Trophoblast cell (in vitro differentiated cells and primary cell): ENCODE measurements around the gene PSMB11.

Experiments
- DNase-seq, 2 donors: peaks; one replicate each; pipeline ENCODE4 v3.0.0-alpha.2; 2016
- H2AFZ ChIP-seq: 2 replicates; pipeline ENCODE4 v1.6.1; 2013; ENCODE audit warnings: low read length, moderate library complexity, mild to moderate bottlenecking; ENCODE audit not compliant: insufficient read depth, poor library complexity
- H2AK5ac ChIP-seq: 2 replicates; pipeline ENCODE4 v1.6.1; 2013; ENCODE audit warnings: mild to moderate bottlenecking, low read length
- H2BK120ac ChIP-seq: 2 replicates; pipeline ENCODE4 v1.6.1; 2013; ENCODE audit warnings: low read length, mild to moderate bottlenecking, moderate library complexity; ENCODE audit not compliant: insufficient read depth, poor library complexity
- H2BK12ac ChIP-seq: 2 replicates; pipeline ENCODE4 v1.6.1; 2013; ENCODE audit warnings: mild to moderate bottlenecking, low read length, moderate library complexity
- H2BK5ac ChIP-seq: 2 replicates; pipeline ENCODE4 v1.6.1; 2013; ENCODE audit warnings: low read length, low read depth, moderate library complexity, mild to moderate bottlenecking; ENCODE audit not compliant: poor library complexity
- H3K14ac ChIP-seq: 2 replicates; pipeline ENCODE4 v1.6.1; 2013; ENCODE audit warnings: mild to moderate bottlenecking, low read length
- H3K18ac ChIP-seq: 2 replicates; pipeline ENCODE4 v1.6.1; 2013; ENCODE audit warnings: mild to moderate bottlenecking, low read length
- H3K23ac ChIP-seq: 2 replicates; pipeline ENCODE4 v1.6.1; 2013; ENCODE audit warnings: low read length
- H3K27ac ChIP-seq: 2 replicates; pipeline ENCODE4 v1.5.1; 2013; ENCODE audit warnings: low read depth, mild to moderate bottlenecking, inconsistent platforms, low read length, moderate library complexity
- H3K27me3 ChIP-seq: 2 replicates; pipeline ENCODE4 v1.6.1; 2013; ENCODE audit warnings: inconsistent platforms, mild to moderate bottlenecking, low read length, moderate library complexity; ENCODE audit not compliant: insufficient read depth
- H3K36me3 ChIP-seq, 2 experiments: 1 replicate in 1 of 2; 2 replicates in 1 of 2; pipeline ENCODE4 v1.6.1; 2013; ENCODE audit warnings: low read length in 2 of 2, mild to moderate bottlenecking in 2 of 2, moderate library complexity in 1 of 2; ENCODE audit not compliant: insufficient read depth in 2 of 2, control insufficient read depth in 1 of 2
- H3K4ac ChIP-seq: 2 replicates; pipeline ENCODE4 v1.6.1; 2013; ENCODE audit warnings: low read depth, mild to moderate bottlenecking, low read length, moderate library complexity
- H3K4me1 ChIP-seq, 2 experiments: 1 replicate in 1 of 2; 2 replicates in 1 of 2; pipeline ENCODE4 v1.6.1; 2013; ENCODE audit warnings: low read length in 2 of 2, mild to moderate bottlenecking in 2 of 2, moderate library complexity in 1 of 2; ENCODE audit not compliant: insufficient read depth in 2 of 2, control insufficient read depth in 1 of 2
- H3K4me2 ChIP-seq: 2 replicates; pipeline ENCODE4 v1.6.1; 2013; ENCODE audit warnings: inconsistent platforms, mild to moderate bottlenecking, low read length, moderate library complexity
- H3K4me3 ChIP-seq: 2 replicates; pipeline ENCODE4 v1.5.1; 2013; ENCODE audit warnings: mild to moderate bottlenecking, low read depth, low read length, inconsistent platforms
- H3K79me1 ChIP-seq: one replicate; pipeline ENCODE4 v1.6.1; 2013; ENCODE audit warnings: low read length
- H3K79me2 ChIP-seq: 2 replicates; pipeline ENCODE4 v1.6.1; 2013; ENCODE audit warnings: low read length, mild to moderate bottlenecking; ENCODE audit not compliant: control insufficient read depth, insufficient read depth, poor library complexity
- H3K9ac ChIP-seq: 2 replicates; pipeline ENCODE4 v1.6.1; 2013; ENCODE audit warnings: mild to moderate bottlenecking, low read length
- H3K9me3 ChIP-seq: 2 replicates; pipeline ENCODE4 v1.6.1; 2013; ENCODE audit warnings: low read depth, mild to moderate bottlenecking, control low read depth, inconsistent platforms, low read length; ENCODE audit not compliant: insufficient read depth
- H4K12ac ChIP-seq: 2 replicates; pipeline ENCODE4 v1.6.1; 2013; ENCODE audit warnings: low read depth, mild to moderate bottlenecking, low read length, moderate library complexity
- H4K8ac ChIP-seq: 2 replicates; pipeline ENCODE4 v1.6.1; 2013; ENCODE audit warnings: low read depth, mild to moderate bottlenecking, low read length, moderate library complexity
- H4K91ac ChIP-seq: one replicate; pipeline ENCODE4 v1.6.1; 2013; ENCODE audit warnings: low read depth, mild to moderate bottlenecking, low read length, moderate library complexity
- WGBS: extraction: QIAGEN DNeasy Blood & Tissue Kit; methylation state at CpG from one replicate; pipeline ENCODE4 v1.1.7; 2013; ENCODE audit warnings: missing lambda C conversion rate; ENCODE audit not compliant: insufficient read length, insufficient coverage; ENCODE audit errors: extremely low coverage; 5-methylcytosine and 5-hydroxymethylcytosine counted together

PSMB11 gene

GRCh38 chr14:23006544-23007419 is 35.2 kb upstream of the PSMB11 start:
- peak overlapping the region; percentile 97 for H3K18ac ChIP-seq
- peak overlapping the region; percentile 77 for H2AK5ac ChIP-seq
- H3K4me1 ChIP-seq: peaks cover 0 to 2% of the 10 kb centered on the region in 2 experiments
- peak overlapping the region; percentile 100 for H4K8ac ChIP-seq
- peak overlapping the region; percentile 87 for H2BK120ac ChIP-seq
- H3K27me3 ChIP-seq: no peaks in the 10 kb centered on the region
- DNase-seq: peak; percentile 98 to 99
- H2BK12ac ChIP-seq: no peak overlapping the region
- no CpG with 5 or more reads among the region's 62 CpGs for WGBS
- H3K4me3 ChIP-seq: peak overlapping the region; percentile 88
- peak overlapping the region; percentile 87 for H2AFZ ChIP-seq
- H3K4ac ChIP-seq: peak overlapping the region; percentile 92
- H3K4me2 ChIP-seq: peak overlapping the region; percentile 85
- peak overlapping the region; percentile 98 for H3K14ac ChIP-seq
- peaks cover 4% of the 10 kb centered on the region for H3K79me2 ChIP-seq
- H4K12ac ChIP-seq: peak overlapping the region; percentile 98
- peak overlapping the region; percentile 90 for H3K9ac ChIP-seq
- H2BK5ac ChIP-seq: peak overlapping the region; percentile 95
- no peaks in the 10 kb centered on the region for H3K9me3 ChIP-seq
- H3K79me1 ChIP-seq: peaks cover 15% of the 10 kb centered on the region
- peak overlapping the region; percentile 98 for H4K91ac ChIP-seq
- no peak overlapping the region for H3K23ac ChIP-seq
- H3K27ac ChIP-seq: peak overlapping the region; percentile 93
- H3K36me3 ChIP-seq: no peaks in the 10 kb centered on the region

- no peak overlapping the region for H4K8ac ChIP-seq
- H3K4me1 ChIP-seq: peaks cover 0 to 2% of the 10 kb centered on the region in 2 experiments
- peaks cover 15% of the 10 kb centered on the region for H3K79me1 ChIP-seq
- no peak overlapping the region for H3K4me2 ChIP-seq
- H3K4ac ChIP-seq: no peak overlapping the region
- no peak overlapping the region for H2BK120ac ChIP-seq
- no peak overlapping the region for H4K12ac ChIP-seq
- H3K79me2 ChIP-seq: peaks cover 4% of the 10 kb centered on the region
- no peak overlapping the region for H3K27ac ChIP-seq
- no peak overlapping the region for H3K4me3 ChIP-seq
- whole genome bisulfite sequencing: no CpG with 5 or more reads among the region's 3 CpGs
- DNase-seq: no peak
- H2BK5ac ChIP-seq: no peak overlapping the region
- no peak overlapping the region for H2BK12ac ChIP-seq
- no peaks in the 10 kb centered on the region for H3K9me3 ChIP-seq
- no peak overlapping the region for H3K14ac ChIP-seq
- H2AK5ac ChIP-seq: no peak overlapping the region
- no peaks in the 10 kb centered on the region for H3K27me3 ChIP-seq
- no peaks in the 10 kb centered on the region for H3K36me3 ChIP-seq
- H3K9ac ChIP-seq: no peak overlapping the region
- no peak overlapping the region for H2AFZ ChIP-seq
- H4K91ac ChIP-seq: no peak overlapping the region
- no peak overlapping the region for H3K18ac ChIP-seq
- H3K23ac ChIP-seq: no peak overlapping the region
Observed at GRCh38 chr14:23008831-23009230, 33.2 kb upstream of the PSMB11 start.

GRCh38 chr14:23009483-23009938 is 32.5 kb upstream of the PSMB11 start:
- WGBS: no CpG with 5 or more reads among the region's 8 CpGs
- no peak overlapping the region for H2BK12ac ChIP-seq
- H2AFZ ChIP-seq: no peak overlapping the region
- no peak overlapping the region for H3K4me3 ChIP-seq
- peak overlapping the region; percentile 97 for H2AK5ac ChIP-seq
- H3K27ac ChIP-seq: no peak overlapping the region
- H2BK120ac ChIP-seq: no peak overlapping the region
- H3K9me3 ChIP-seq: no peaks in the 10 kb centered on the region
- H3K18ac ChIP-seq: no peak overlapping the region
- no peak overlapping the region for H3K23ac ChIP-seq
- no peaks in the 10 kb centered on the region for H3K36me3 ChIP-seq
- no peak overlapping the region for H3K4ac ChIP-seq
- no peak overlapping the region for H2BK5ac ChIP-seq
- no peak for DNase-seq
- H3K79me1 ChIP-seq: peaks cover 15% of the 10 kb centered on the region
- H3K4me2 ChIP-seq: peak overlapping the region; percentile 58
- peaks cover 4% of the 10 kb centered on the region for H3K79me2 ChIP-seq
- no peak overlapping the region for H3K14ac ChIP-seq
- H4K8ac ChIP-seq: peak overlapping the region; percentile 61
- H3K4me1 ChIP-seq: peaks cover 0 to 2% of the 10 kb centered on the region in 2 experiments
- peak overlapping the region; percentile 43 for H4K91ac ChIP-seq
- peak overlapping the region; percentile 51 for H4K12ac ChIP-seq
- no peaks in the 10 kb centered on the region for H3K27me3 ChIP-seq
- H3K9ac ChIP-seq: no peak overlapping the region

GRCh38 chr14:23009939-23010726 is 31.9 kb upstream of the PSMB11 start, which contains the start of gene C14orf93:
Gene C14orf93, minus strand, starts transcription at chr14:23010143. Its CDS starts 11,120 bp downstream, at chr14:22999023.
- peak within 1 kb of the TSS; percentile 76 for H2BK12ac ChIP-seq
- H3K9me3 ChIP-seq: no peaks in the 10 kb centered on the region
- H3K23ac ChIP-seq: no peak within 1 kb of the TSS
- H2AFZ ChIP-seq: peak within 1 kb of the TSS; percentile 75
- H4K8ac ChIP-seq: peak within 1 kb of the TSS; percentile 92
- peaks cover 15% of the 10 kb centered on the region for H3K79me1 ChIP-seq
- H2BK5ac ChIP-seq: peak within 1 kb of the TSS; percentile 60
- H3K27me3 ChIP-seq: no peaks in the 10 kb centered on the region
- H3K14ac ChIP-seq: peak within 1 kb of the TSS; percentile 75
- peak within 1 kb of the TSS; percentile 79 for H4K91ac ChIP-seq
- H3K9ac ChIP-seq: no peak within 1 kb of the TSS
- DNase-seq: peak; percentile 51 to 73
- H3K4me2 ChIP-seq: peak within 1 kb of the TSS; percentile 58
- peak within 1 kb of the TSS; percentile 97 for H2AK5ac ChIP-seq
- peak within 1 kb of the TSS; percentile 72 for H2BK120ac ChIP-seq
- no peaks in the 10 kb centered on the region for H3K36me3 ChIP-seq
- H3K27ac ChIP-seq: peak within 1 kb of the TSS; percentile 39
- H3K4ac ChIP-seq: no peak within 1 kb of the TSS
- H3K79me2 ChIP-seq: peaks cover 4% of the 10 kb centered on the region
- peaks cover 0 to 2% of the 10 kb centered on the region in 2 experiments for H3K4me1 ChIP-seq
- peak within 1 kb of the TSS; percentile 79 for H3K18ac ChIP-seq
- WGBS: no CpG with 5 or more reads among the region's 40 CpGs
- peak within 1 kb of the TSS; percentile 84 for H4K12ac ChIP-seq
- H3K4me3 ChIP-seq: peak within 1 kb of the TSS; percentile 48
